ENCODE results near the gene AZIN2. TPM values are rescaled to one million over a fixed set of nuclear protein-coding genes. Genes with fewer than 3 reads are reported as not detected.

AZIN2 gene
- total and polyA plus RNA-seq, 2 donors (not counting 3 experiments of a cell fraction or from before 2014, with no cell fraction given), result 0.91 to 1.4 TPM

DNA sequence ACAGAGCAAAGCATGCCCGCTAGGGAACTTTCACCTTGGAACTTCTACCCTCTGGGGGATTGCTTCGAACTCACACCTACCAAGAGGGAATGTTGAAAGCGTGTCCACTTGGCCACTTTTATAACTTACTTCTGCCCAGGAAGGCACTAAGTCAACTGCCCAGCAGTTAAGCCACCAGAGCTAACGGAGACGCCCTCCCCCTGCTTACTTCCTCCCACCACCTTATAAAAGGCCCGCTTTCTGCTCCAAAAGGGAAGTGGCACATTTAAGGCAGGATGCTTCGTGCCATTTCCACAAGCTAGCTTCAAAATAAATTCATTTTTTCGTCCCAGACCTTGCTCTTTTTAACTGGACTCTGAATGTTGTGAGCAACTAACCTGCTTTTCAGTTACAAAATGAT lies 41.1 kb upstream of the AZIN2 start:
- Histone ChIP-seq H3K9ac (replicated peaks; ENCODE audit: extremely low read depth, insufficient read depth, low read length) (no peak overlapping the region), H3K27me3 (ENCODE audit: control insufficient read depth in 2 of 2, insufficient read depth in 2 of 2, low read length in 2 of 2) (no peaks in the 10 kb centered on the region), H3K9me3 (replicated peaks; ENCODE audit: control insufficient read depth, insufficient read depth, low read length) (no peaks in the 10 kb centered on the region), H3K79me2 (ENCODE audit: control insufficient read depth, insufficient read depth, low read length) (peaks cover 16% of the 10 kb centered on the region), H3K4me3 (replicated peaks in 1 of 3; ENCODE audit: insufficient read depth in 1 of 3, low read depth in 1 of 3, low read length in 3 of 3) (no peak overlapping the region), H4K20me1 (replicated peaks; ENCODE audit: control insufficient read depth, extremely low read depth, insufficient read depth, low read length) (no peaks in the 10 kb centered on the region), H3K4me1 (ENCODE audit: control insufficient read depth, extremely low read depth, insufficient read depth, low read length) (peaks cover 15% of the 10 kb centered on the region), H3K9me1 (replicated peaks; ENCODE audit: control insufficient read depth, extremely low read depth, insufficient read depth, low read length) (no peaks in the 10 kb centered on the region), H3K27ac (ENCODE audit: insufficient read depth, low read depth, low read length) (no peak overlapping the region), H3K36me3 (ENCODE audit: control insufficient read depth in 2 of 2, extremely low read depth in 1 of 2, insufficient read depth in 2 of 2, low read length in 2 of 2) (no peaks in the 10 kb centered on the region), H2AFZ (ENCODE audit: low read depth, low read length) (no peak overlapping the region), H3K4me2 (ENCODE audit: insufficient read depth, low read length) (no peak overlapping the region)
- no peak for FAIRE-seq
- no peak for DNase-seq (ENCODE audit: low read depth, low spot score)
- ChIA-PET POLR2A (no interaction called here), CTCF (no interaction called here)
- dilution Hi-C loops (cut with MboI; ENCODE audit: extremely low pct_ligation_motif_present, low sequenced_read_pairs), result no loop called here
- TF ChIP-seq JUN (IDR thresholded peaks at IDR 0.05; ENCODE audit: borderline replicate concordance, insufficient read depth, insufficient read length, low read depth) (no peak), MYC (IDR thresholded peaks at IDR 0.05; ENCODE audit: low read depth, low read length) (no peak), POLR2AphosphoS5 (IDR thresholded peaks at IDR 0.05; ENCODE audit: insufficient read depth, low read depth, low read length) (no peak), EZH2 (IDR thresholded peaks at IDR 0.05; ENCODE audit: borderline replicate concordance, low read depth, low read length, severe bottlenecking) (no peak), FOS (IDR thresholded peaks at IDR 0.05; ENCODE audit: borderline replicate concordance, insufficient read depth, low read length) (no peak), GATA2 (IDR thresholded peaks at IDR 0.05; ENCODE audit: insufficient read depth, insufficient read length, low read depth, low read length) (no peak), POLR2A (IDR thresholded peaks at IDR 0.05; ENCODE audit: low read depth, low read length) (no peak)
- TF ChIP-seq, protein P1, sequence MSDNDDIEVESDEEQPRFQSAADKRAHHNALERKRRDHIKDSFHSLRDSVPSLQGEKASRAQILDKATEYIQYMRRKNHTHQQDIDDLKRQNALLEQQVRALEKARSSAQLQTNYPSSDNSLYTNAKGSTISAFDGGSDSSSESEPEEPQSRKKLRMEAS (IDR thresholded peaks at IDR 0.05; ENCODE audit: insufficient read depth, insufficient read length), result no peak
- TF ChIP-seq, protein P2, sequence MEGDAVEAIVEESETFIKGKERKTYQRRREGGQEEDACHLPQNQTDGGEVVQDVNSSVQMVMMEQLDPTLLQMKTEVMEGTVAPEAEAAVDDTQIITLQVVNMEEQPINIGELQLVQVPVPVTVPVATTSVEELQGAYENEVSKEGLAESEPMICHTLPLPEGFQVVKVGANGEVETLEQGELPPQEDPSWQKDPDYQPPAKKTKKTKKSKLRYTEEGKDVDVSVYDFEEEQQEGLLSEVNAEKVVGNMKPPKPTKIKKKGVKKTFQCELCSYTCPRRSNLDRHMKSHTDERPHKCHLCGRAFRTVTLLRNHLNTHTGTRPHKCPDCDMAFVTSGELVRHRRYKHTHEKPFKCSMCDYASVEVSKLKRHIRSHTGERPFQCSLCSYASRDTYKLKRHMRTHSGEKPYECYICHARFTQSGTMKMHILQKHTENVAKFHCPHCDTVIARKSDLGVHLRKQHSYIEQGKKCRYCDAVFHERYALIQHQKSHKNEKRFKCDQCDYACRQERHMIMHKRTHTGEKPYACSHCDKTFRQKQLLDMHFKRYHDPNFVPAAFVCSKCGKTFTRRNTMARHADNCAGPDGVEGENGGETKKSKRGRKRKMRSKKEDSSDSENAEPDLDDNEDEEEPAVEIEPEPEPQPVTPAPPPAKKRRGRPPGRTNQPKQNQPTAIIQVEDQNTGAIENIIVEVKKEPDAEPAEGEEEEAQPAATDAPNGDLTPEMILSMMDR (IDR thresholded peaks at IDR 0.05; ENCODE audit: extremely low read depth in 1 of 2, insufficient read depth in 1 of 2, low read depth in 1 of 2, low read length in 2 of 2), result no peak
- intact Hi-C loops (cut with micrococcal nuclease), result no loop called here
- BruUV-seq (replicated peaks), result no TSS peak
